Measurements from ENCODE around the gene ABITRAM.

GRCh38 chr9:108972186-108972585 is 38.0 kb downstream of the ABITRAM start:
- TF ChIP-seq, protein P1, sequence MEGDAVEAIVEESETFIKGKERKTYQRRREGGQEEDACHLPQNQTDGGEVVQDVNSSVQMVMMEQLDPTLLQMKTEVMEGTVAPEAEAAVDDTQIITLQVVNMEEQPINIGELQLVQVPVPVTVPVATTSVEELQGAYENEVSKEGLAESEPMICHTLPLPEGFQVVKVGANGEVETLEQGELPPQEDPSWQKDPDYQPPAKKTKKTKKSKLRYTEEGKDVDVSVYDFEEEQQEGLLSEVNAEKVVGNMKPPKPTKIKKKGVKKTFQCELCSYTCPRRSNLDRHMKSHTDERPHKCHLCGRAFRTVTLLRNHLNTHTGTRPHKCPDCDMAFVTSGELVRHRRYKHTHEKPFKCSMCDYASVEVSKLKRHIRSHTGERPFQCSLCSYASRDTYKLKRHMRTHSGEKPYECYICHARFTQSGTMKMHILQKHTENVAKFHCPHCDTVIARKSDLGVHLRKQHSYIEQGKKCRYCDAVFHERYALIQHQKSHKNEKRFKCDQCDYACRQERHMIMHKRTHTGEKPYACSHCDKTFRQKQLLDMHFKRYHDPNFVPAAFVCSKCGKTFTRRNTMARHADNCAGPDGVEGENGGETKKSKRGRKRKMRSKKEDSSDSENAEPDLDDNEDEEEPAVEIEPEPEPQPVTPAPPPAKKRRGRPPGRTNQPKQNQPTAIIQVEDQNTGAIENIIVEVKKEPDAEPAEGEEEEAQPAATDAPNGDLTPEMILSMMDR (IDR thresholded peaks at IDR 0.05), result no peak
- no peak for TF ChIP-seq POLR2A (IDR thresholded peaks at IDR 0.05)
